GM21367 (cell line): ENCODE data around the gene THBS3.
"Not testable (repeated sequence)": the region's sequence is repeated elsewhere in the genome, so short reads cannot be mapped to it uniquely, and the experiment has no call there.

Experiments used
- ATAC-seq: cut with Tn5 transposase; IDR thresholded peaks from one replicate; pipeline ENCODE4 v1.9.1; 2021; ENCODE audit not compliant: unreplicated experiment

Gene THBS3

GRCh38 chr1:155155996-155156643, 51.6 kb downstream of the THBS3 start:
- ATAC-seq = not testable (repeated sequence)
